Measurements from ENCODE around the gene L1CAM.

DNA sequence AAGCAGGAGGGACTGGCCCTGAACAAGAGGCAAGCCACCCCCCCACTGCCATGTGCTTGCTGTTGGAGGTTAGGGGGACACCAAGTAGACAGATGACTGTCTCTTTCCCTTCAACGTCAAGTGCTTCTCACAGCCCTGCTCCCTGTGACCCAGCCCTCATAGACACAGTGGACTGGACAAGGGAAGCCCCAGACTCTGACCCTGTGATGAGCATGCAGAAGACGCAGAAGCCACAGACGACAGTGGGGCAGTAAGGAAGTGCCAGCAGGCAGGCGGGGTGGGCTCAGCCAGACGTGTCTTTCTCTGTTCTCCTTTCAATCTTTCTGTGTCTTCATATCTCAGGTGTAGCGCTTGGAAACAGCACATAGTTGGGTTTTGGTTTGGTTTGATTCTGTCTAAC lies 2.4 kb upstream of the L1CAM start:
- TF ChIP-seq POLR2AphosphoS5 (IDR thresholded peaks at IDR 0.05; ENCODE audit: low read depth, low read length) (no peak), TAF1 (IDR thresholded peaks at IDR 0.05; ENCODE audit: borderline replicate concordance, insufficient read depth, low read length) (no peak), SIN3A (IDR thresholded peaks at IDR 0.05; ENCODE audit: borderline replicate concordance, insufficient read depth, low read length) (no peak)
- TF ChIP-seq, protein P1, sequence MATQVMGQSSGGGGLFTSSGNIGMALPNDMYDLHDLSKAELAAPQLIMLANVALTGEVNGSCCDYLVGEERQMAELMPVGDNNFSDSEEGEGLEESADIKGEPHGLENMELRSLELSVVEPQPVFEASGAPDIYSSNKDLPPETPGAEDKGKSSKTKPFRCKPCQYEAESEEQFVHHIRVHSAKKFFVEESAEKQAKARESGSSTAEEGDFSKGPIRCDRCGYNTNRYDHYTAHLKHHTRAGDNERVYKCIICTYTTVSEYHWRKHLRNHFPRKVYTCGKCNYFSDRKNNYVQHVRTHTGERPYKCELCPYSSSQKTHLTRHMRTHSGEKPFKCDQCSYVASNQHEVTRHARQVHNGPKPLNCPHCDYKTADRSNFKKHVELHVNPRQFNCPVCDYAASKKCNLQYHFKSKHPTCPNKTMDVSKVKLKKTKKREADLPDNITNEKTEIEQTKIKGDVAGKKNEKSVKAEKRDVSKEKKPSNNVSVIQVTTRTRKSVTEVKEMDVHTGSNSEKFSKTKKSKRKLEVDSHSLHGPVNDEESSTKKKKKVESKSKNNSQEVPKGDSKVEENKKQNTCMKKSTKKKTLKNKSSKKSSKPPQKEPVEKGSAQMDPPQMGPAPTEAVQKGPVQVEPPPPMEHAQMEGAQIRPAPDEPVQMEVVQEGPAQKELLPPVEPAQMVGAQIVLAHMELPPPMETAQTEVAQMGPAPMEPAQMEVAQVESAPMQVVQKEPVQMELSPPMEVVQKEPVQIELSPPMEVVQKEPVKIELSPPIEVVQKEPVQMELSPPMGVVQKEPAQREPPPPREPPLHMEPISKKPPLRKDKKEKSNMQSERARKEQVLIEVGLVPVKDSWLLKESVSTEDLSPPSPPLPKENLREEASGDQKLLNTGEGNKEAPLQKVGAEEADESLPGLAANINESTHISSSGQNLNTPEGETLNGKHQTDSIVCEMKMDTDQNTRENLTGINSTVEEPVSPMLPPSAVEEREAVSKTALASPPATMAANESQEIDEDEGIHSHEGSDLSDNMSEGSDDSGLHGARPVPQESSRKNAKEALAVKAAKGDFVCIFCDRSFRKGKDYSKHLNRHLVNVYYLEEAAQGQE (IDR thresholded peaks at IDR 0.05; ENCODE audit: insufficient read depth in 1 of 2, low read depth in 2 of 2, low read length in 2 of 2) = no peak
